SJSA1 (cell line): ENCODE measurements around the gene MRTO4. TPM values are rescaled to one million over a fixed set of nuclear protein-coding genes. Genes with fewer than 3 reads are reported as not detected.
"Not testable (repeated sequence)": the region's sequence is repeated elsewhere in the genome, so short reads cannot be mapped to it uniquely, and the experiment has no call there.

Source experiments
- DNase-seq, 2 experiments: peaks; one replicate each; pipeline ENCODE4 v3.0.0-alpha.2; 2015 to 2020; ENCODE audit warnings: low spot score in 2 of 2, low read depth in 1 of 2
- H3K27ac ChIP-seq: fragments of 250-450 bp; sonication (Bioruptor Pico); 2 replicates; pipeline ENCODE4 v1.5.1; 2020; ENCODE audit warnings: mild to moderate bottlenecking, moderate library complexity
- H3K27me3 ChIP-seq: fragments of 250-450 bp; sonication (Bioruptor Pico); replicated peaks from 2 replicates; pipeline ENCODE4 v1.5.1; 2020; ENCODE audit warnings: mild to moderate bottlenecking, moderate library complexity
- H3K36me3 ChIP-seq: fragments of 250-450 bp; sonication (Bioruptor Pico); 2 replicates; pipeline ENCODE4 v1.5.1; 2020; ENCODE audit warnings: mild to moderate bottlenecking
- H3K4me1 ChIP-seq: fragments of 250-450 bp; sonication (Bioruptor Pico); replicated peaks from 2 replicates; pipeline ENCODE4 v1.6.1; 2021; ENCODE audit warnings: mild to moderate bottlenecking
- H3K4me3 ChIP-seq: fragments of 250-450 bp; sonication (Bioruptor Pico); 2 replicates; pipeline ENCODE4 v1.5.1; 2020; ENCODE audit warnings: mild to moderate bottlenecking
- H3K9me3 ChIP-seq: fragments of 250-450 bp; sonication (Bioruptor Pico); replicated peaks from 2 replicates; pipeline ENCODE4 v1.5.1; 2020; ENCODE audit warnings: mild to moderate bottlenecking
- total RNA-seq: library from RNA; depleted of rRNA; stranded (reverse); fragments of >200 nt; shearing (Covaris generic); gene quantifications from 2 replicates; pipeline ENCODE4 v1.2.3, GENCODE V29; 2014

The MRTO4 gene
- total RNA-seq, 1 experiment from 2014 or later, result 60.0 TPM

DNA sequence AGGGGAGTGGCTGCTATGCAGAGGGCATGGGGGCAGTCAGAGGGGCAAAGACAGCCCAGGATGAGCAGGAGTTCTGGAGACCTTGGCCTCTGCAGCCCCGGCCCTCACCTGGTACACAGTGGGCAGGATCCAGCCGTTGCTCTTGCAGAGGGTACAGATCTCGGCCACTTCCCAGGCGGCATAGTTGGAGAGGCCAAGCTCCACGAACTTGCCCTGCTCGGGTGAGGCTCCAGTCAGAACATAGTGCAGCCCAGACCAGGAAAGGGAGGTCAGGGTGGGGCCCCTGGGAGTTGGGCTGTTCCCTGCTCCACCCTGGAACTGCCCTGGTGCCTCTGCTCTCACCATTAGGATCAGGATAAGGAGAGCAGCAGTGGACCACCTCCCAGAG, 18.7 kb downstream of the MRTO4 start:
- not testable (repeated sequence) for H3K4me1 ChIP-seq, DNase-seq, H3K9me3 ChIP-seq, H3K4me3 ChIP-seq, H3K36me3 ChIP-seq, H3K27ac ChIP-seq, H3K27me3 ChIP-seq

DNA sequence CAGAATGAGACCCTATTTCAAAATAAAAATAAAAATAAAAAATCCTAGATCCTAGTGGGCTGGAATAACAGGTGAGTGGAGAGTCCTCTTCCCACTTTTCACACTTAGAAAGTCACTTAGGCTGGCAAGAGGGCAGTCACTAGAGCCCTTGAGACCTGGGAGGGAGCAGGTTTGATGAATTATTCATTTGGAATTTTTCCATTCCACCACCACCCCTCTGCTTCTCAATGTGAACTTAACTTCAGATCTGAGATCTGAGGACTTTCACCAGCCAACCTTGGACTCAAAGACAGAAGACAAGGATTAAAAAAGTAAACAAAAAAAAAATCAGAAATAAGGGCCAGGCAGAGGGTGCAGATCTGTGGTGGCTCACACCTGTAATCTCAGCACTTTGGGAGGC, 20.5 kb downstream of the MRTO4 start:
- Histone ChIP-seq H3K9me3 (no peaks in the 10 kb centered on the region), H3K36me3 (no peaks in the 10 kb centered on the region), H3K4me1 (no peaks in the 10 kb centered on the region), H3K4me3 (no peak overlapping the region), H3K27me3 (no peaks in the 10 kb centered on the region), H3K27ac (no peak overlapping the region)
- DNase-seq, result no peak

DNA sequence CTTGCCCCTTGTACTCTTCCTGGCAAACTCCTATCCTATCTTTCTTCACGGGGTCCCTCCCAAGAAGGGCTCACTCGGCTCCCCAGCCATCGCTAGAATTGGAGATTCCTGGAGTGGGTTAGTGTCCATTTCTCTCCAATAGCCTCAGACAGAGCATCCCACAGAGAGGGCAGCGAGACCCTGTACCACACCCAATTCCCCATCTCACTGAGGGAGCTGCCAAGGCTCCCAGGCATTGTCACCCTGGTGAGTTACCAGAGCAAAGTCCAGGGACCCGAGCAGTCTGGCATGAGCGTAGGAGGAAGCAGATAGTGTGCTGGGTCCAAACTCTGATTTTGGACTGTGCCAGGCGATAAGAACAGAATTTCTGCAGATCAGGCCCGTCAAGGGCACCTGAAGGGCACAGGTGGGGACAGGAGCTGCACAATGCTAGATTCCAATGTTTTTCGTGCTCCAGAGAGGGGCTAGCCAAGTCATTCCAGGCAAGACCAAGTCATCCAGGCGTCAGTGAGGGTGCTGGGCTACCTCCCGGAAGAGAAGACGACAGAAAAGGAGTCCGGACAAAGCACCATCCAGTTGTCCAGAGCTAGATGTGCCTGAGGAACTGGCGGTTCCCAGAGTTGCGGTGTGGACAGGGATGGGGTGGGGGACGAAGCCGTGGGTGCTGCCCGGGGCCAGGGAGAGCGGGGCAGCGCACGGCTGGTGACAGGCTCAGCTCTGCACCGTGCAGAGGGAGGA, 21.7 kb downstream of the MRTO4 start:
- no peak for DNase-seq
- no peaks in the 10 kb centered on the region for H3K9me3 ChIP-seq
- H3K27ac ChIP-seq, result no peak overlapping the region
- H3K27me3 ChIP-seq, result no peaks in the 10 kb centered on the region
- H3K4me3 ChIP-seq, result no peak overlapping the region
- H3K4me1 ChIP-seq, result no peaks in the 10 kb centered on the region
- no peaks in the 10 kb centered on the region for H3K36me3 ChIP-seq

DNA sequence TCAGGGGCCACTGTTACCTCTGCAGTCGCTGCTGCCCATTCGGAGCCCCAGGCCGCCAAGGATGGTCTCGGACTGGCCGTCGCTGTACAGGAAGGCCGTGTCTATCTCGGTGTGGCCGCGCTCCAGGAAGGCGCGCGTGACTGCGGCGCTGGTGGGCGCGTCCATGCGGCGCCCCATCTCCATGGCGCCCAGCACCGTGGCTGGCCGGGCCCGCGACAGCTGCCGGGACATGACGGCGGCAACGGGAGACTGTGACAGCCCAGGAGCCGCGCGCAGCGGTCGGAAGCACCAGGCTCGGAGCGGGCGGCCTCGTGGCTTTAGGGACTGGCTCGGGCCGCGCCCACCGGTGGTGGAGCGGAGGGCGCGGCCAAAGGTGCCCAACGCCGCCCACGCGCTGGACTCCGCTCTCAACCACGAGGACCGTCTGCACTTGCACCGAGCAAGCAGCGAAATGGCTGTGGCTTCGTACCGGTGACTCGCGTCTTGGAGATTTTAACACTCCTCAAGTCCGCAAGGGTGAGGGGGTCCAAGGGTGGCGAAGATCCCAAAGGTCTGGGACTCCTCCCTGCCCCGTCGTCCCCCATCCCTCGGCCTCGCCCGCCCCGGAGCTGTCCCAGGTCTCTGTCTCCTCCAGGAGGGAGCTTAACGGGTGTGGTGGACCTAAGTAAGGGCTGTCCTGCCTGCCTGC, 22.4 kb downstream of the MRTO4 start:
- not testable (repeated sequence) for H3K9me3 ChIP-seq, H3K27me3 ChIP-seq, H3K36me3 ChIP-seq, H3K4me3 ChIP-seq, DNase-seq, H3K4me1 ChIP-seq, H3K27ac ChIP-seq

DNA sequence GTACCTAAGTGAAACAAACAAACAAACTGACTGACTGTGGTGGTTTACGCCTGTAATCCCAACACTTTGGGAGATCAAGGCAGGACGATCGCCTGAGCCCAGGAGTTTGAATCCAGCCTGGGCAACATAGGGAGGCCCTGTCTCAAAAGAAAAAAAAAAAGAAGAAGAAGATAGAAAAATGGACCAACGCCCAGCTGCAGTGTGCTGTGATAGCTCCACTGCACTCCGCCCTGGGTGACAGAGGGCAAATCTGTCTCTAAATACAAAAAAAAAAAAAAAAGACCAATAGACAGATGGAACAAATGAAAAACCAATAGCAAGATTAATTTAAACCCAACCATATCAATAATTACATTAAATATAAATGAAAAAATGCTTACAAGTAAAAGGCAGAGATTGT, 23.0 kb downstream of the MRTO4 start:
- no peak for DNase-seq
- no peaks in the 10 kb centered on the region for H3K27me3 ChIP-seq
- no peaks in the 10 kb centered on the region for H3K36me3 ChIP-seq
- H3K4me1 ChIP-seq, result no peaks in the 10 kb centered on the region
- H3K4me3 ChIP-seq, result no peak overlapping the region
- no peaks in the 10 kb centered on the region for H3K9me3 ChIP-seq
- no peak overlapping the region for H3K27ac ChIP-seq

DNA sequence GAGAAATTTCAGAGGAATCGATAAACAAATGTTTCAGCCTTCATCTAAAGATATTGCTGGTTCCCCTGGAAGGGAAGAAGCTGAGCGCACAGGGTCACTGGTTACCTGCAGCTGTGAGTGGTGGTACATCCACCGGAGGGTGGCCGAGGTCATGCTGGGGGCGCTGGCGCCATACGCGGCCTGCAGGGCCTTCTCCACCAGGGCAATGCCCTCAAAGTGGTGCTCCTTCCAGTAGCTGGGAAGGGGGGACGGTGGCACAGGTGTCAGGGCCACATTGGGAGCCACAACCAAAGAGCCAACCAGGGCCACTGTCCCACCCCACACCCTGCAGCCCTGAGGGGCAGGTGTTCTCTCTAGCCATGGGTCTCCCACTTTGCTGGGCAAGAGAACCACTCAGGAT, 32.3 kb downstream of the MRTO4 start:
- Histone ChIP-seq H3K36me3 (no peaks in the 10 kb centered on the region), H3K4me3 (no peak overlapping the region), H3K9me3 (no peaks in the 10 kb centered on the region), H3K27ac (no peak overlapping the region), H3K27me3 (no peaks in the 10 kb centered on the region), H3K4me1 (no peaks in the 10 kb centered on the region)
- DNase-seq, result no peak

DNA sequence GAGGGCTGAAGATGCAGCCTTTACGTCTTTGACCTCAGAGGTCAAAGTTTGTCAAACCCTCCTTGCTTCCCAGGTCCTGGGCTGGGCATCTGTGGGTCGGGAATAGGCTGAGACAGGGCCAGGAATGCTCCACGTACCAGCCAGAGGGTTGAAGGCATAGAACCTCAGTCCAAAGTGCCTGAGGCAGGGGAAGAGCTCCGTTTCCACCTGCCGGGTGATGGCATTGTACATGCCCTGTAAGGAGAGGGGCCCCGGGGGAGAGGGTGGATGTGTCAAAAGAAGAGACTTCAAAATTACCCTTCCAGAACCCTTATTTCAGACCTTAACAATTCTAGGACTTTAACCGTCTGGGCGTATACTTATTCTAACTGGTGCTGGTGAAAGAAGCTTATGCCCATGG, 33.3 kb downstream of the MRTO4 start:
- H3K36me3 ChIP-seq, result no peaks in the 10 kb centered on the region
- H3K27me3 ChIP-seq, result no peaks in the 10 kb centered on the region
- no peaks in the 10 kb centered on the region for H3K9me3 ChIP-seq
- H3K4me1 ChIP-seq, result no peaks in the 10 kb centered on the region
- H3K4me3 ChIP-seq, result no peak overlapping the region
- no peak overlapping the region for H3K27ac ChIP-seq
- no peak for DNase-seq

DNA sequence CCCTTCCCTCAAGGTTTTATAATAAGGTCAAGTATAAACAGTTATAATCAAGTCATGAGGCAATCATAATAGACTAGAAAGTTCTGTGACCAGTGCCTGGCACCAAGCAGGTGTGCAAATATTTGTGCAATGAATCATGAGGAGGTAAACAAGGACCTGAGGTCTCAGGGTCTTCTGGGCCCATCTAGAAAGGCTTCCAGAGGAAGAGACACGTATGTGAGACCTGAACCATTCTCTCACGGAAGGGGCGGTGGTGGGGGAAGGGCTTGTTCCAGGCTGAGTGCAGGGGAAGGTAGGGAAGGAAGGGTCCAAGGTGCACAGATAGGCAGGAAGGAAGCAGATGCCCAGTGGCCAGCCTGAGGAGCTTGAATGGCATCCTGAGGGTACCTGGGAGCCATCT, 33.8 kb downstream of the MRTO4 start:
- DNase-seq, H3K27me3 ChIP-seq, H3K9me3 ChIP-seq, H3K4me3 ChIP-seq, H3K27ac ChIP-seq, H3K4me1 ChIP-seq, H3K36me3 ChIP-seq: not testable (repeated sequence)

DNA sequence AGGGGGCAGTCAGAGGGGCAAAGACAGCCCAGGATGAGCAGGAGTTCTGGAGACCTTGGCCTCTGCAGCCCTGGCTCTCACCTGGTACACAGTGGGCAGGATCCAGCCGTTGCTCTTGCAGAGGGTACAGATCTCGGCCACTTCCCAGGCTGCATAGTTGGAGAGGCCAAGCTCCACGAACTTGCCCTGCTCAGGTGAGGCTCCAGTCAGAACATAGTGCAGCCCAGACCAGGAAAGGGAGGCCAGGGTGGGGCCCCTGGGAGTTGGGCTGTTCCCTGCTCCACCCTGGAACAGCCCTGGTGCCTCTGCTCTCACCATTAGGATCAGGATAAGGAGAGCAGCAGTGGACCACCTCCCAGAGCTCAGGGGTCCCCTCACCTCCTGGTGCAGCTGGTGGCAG, 34.2 kb downstream of the MRTO4 start:
- H3K4me3 ChIP-seq, H3K27me3 ChIP-seq, H3K9me3 ChIP-seq, DNase-seq, H3K36me3 ChIP-seq, H3K4me1 ChIP-seq, H3K27ac ChIP-seq: not testable (repeated sequence)

DNA sequence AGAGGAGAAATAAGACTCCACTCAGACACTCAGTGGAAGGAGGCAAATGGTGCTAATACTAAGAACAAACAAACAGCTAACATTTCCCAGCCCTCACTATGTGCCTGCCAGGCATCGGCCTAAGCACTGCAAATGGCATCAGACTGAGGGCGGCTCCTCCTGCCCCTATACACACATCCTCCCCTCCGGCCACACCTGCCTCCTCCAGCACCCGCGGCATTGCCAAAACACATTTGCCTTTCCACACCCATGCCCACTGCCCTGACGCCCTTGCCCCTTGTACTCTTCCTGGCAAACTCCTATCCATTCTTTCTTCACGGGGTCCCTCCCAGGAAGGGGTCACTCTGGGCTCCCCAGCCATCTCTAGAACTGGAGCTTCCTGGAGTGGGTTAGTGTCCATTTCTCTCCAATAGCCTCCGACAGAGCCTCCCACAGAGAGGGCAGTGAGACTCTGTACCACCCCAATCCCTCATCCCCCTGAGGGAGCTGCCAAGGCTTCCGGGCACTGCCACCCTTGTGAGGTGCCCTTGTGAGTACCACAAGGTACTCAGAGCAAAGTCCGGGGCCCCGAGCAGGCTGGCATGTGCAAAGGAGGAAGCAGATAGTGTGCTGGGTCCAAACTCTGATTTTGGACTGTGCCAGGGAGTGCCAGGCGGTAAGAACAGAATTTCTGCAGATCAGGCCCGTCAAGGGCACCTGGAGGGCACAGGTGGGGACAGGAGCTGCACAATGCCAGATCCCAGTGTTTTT, 36.0 kb downstream of the MRTO4 start:
- DNase-seq, result no peak
- no peak overlapping the region for H3K4me3 ChIP-seq

DNA sequence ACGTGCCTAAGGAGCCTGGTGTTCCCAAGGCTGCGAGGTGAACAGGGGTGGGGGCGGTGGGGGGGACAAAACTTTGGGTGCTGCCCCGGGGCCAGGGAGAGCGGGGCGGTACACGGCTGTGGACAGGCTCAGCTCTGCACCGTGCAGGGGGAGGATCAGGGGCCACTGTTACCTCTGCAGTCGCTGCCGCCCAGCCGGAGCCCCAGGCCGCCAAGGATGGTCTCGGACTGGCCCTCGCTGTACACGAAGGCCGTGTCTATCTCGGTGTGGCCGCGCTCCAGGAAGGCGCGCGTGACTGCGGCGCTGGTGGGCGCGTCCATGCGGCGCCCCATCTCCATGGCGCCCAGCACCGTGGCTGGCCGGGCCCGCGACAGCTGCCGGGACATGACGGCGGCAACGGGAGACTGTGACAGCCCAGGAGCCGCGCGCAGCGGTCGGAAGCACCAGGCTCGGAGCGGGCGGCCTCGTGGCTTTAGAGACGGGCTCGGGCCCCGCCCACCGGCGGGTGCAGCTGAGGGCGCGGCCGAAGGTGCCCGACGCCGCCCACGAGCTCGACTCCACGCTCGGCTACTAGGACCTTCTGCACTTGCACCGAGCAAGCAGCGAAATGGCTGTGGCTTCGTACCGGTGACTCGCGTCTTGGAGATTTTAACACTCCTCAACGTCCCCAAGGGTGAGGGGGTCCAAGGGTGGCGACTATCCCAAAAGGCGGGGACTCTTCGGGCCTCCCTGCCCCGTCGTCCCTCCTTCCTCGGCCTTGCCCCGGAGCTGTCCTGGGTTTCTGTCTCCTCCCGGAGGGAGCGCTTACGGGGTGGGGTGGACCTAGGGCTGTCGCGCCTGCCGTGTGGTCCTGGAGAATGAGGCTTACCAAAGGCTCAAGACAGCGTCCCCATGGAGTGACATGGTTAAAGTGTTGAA, 37.0 kb downstream of the MRTO4 start, which contains the start of gene AKR7A3:
AKR7A3 (minus strand) TSS at position 447 of the 918 bp plus-strand sequence; CDS start at position 386, 61 bp downstream.
- not testable (repeated sequence) for H3K36me3 ChIP-seq, H3K9me3 ChIP-seq, H3K4me3 ChIP-seq, DNase-seq, H3K27me3 ChIP-seq, H3K27ac ChIP-seq, H3K4me1 ChIP-seq

More for the DNA sequence above, 36.0 kb downstream of the MRTO4 start:
- H3K36me3 ChIP-seq, result no peaks in the 10 kb centered on the region
- H3K4me1 ChIP-seq, result no peaks in the 10 kb centered on the region
- no peak overlapping the region for H3K27ac ChIP-seq
- H3K9me3 ChIP-seq, result no peaks in the 10 kb centered on the region
- H3K27me3 ChIP-seq, result no peaks in the 10 kb centered on the region

DNA sequence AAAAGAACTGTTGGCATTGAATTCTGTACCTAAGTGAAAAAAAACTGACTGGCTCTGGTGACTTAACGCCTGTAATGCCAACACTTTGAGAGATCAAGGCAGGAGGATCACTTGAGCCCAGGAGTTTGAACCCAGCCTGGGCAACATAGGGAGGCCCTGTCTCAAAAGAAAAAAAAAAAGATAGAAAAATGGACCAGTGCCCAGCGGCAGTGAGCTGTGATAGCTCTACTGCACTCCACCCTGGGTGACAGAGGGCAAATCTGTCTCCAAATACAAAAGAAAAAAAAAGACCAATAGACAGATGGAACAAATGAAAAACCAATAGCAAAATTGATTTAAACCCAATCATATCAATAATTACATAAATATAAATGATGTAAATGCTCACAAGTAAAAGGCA, 37.6 kb downstream of the MRTO4 start:
- Histone ChIP-seq H3K27me3 (no peaks in the 10 kb centered on the region), H3K4me1 (no peaks in the 10 kb centered on the region), H3K27ac (no peak overlapping the region), H3K9me3 (no peaks in the 10 kb centered on the region), H3K36me3 (no peaks in the 10 kb centered on the region), H3K4me3 (no peak overlapping the region)
- no peak for DNase-seq

DNA sequence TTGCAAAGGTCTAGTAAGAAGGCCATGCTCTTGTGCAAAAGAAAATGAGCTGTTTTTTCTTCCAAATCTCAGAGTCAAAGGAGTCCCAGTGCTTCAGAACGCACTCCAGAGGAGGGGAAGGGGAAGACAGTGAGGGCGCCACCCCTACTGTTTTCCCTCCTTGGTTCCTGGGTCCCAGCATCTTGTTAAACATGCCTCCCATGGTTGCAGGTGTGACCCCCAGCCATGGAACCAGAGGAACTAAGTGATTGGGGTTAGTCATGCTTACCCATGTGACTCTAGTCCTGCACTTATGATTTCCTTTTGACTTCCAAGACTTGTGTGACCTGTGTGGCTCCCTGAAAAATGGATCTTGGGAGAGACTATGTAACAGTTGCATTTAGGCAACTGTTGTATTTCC, 43.0 kb downstream of the MRTO4 start:
- Histone ChIP-seq H3K27ac (no peak overlapping the region), H3K27me3 (no peaks in the 10 kb centered on the region), H3K4me3 (no peak overlapping the region), H3K36me3 (no peaks in the 10 kb centered on the region), H3K4me1 (no peaks in the 10 kb centered on the region), H3K9me3 (peaks cover 5% of the 10 kb centered on the region; the same call in 1 of the 2 replicates)
- DNase-seq, result no peak
